ENCODE results near the gene TNF.
A peak's percentile ranks its signal among the peaks of the same experiment; 100 is the strongest.

TNF gene

GRCh38 chr6:31614684-31615578, 39.6 kb downstream of the TNF start, which contains the start of gene AIF1:
Gene AIF1, plus strand, starts transcription at chr6:31615234. Its CDS starts 96 bp downstream, at chr6:31615330.
- no peak for DNase-seq

GRCh38 chr6:31615748-31616147, 40.4 kb downstream of the TNF start:
- no peak for TF ChIP-seq POLR2A (IDR thresholded peaks at IDR 0.05; ENCODE audit: low read length)
- TF ChIP-seq GATA1 (IDR thresholded peaks at IDR 0.05; ENCODE audit: low read depth, low read length): no peak
- DNase-seq: no peak

More at GRCh38 chr6:31614684-31615578, 39.6 kb downstream of the TNF start, which contains the start of gene AIF1:
- TF ChIP-seq POLR2A (IDR thresholded peaks at IDR 0.05; ENCODE audit: low read length): no peak
- TF ChIP-seq GATA1 (IDR thresholded peaks at IDR 0.05; ENCODE audit: low read depth, low read length): no peak

- TF ChIP-seq GATA1 (IDR thresholded peaks at IDR 0.05; ENCODE audit: low read depth, low read length): no peak
- TF ChIP-seq POLR2A (IDR thresholded peaks at IDR 0.05; ENCODE audit: low read length): no peak
- DNase-seq: no peak
Observed at GRCh38 chr6:31617010-31617409, 41.6 kb downstream of the TNF start.

GRCh38 chr6:31619805-31620585, 44.6 kb downstream of the TNF start:
- no peak for TF ChIP-seq GATA1 (IDR thresholded peaks at IDR 0.05; ENCODE audit: low read depth, low read length)
- peak; percentile 98 for TF ChIP-seq POLR2A (IDR thresholded peaks at IDR 0.05; ENCODE audit: low read length)
- DNase-seq: peak; percentile 99 to 100

DNA sequence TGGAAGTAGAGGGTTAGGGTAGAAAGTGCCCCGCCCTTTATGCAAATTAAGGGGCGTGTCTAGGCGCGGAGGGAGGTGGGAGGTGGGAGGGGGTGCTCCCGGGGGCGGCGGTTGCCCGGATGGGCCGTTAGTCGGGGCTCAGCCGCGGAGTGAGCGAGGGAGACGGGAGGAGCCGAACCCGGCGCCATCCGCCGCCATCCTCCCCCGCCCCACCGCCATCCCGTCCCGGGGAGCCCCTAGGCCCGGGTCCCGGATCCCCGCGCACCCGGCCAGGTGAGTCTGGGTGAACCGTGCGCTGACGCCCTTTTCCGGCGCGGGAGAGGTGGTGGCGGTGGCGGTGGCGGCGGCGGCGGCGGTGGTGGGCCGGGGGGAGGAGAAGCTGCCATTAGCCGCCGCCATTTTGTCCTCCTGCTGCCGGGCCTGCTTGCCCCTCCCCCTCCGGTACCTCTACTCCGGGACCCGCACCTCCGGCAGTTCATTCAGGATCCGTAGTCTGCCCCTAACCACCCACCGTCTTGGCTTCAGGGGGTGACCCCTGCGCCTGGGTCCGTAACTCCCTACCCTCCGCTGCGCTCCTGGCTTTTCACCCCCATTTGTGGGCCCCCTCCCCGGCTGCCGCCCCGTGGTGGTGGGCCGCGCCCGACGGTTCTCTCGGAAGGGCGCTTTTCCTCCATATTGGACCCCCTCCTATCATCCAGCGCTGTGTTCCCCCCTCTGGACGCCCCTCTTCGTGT, 45.4 kb downstream of the TNF start, which contains the start of gene PRRC2A:
TSS of gene PRRC2A (plus strand) at position 130 of the 734 bp plus-strand sequence. CDS start 2,075 bp downstream, outside the sequence.
- DNase-seq: peak; percentile 92 to 93

DNA sequence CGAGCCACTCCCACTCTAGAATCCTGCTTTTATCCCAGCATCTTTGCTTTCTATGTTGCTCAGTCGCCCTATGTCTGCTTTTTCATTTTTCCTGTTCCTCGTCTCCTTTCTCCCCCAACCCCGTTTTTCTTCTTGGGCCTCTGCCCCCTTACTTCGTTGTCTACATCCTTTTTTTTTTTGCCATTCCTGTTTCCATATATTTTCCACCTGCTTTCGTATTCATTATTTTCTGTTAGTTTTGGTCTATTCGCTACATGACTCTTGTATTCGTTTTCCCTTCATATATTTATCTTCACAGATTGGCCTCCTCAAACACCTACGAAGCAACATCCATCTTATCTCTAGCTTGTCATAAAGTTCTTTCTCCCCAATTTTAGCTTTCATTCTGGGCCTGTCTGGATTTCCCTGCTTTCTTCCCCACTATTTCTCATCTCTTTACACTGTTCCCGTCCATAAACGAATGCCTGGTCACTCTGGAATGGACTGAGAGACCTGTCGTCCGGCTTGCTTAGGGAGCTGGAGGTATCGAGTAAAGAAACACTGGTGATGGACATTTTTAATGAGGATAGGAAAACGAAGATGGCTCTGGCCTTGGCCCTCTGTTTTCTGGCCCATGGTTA, 46.1 kb downstream of the TNF start:
- TF ChIP-seq POLR2A (IDR thresholded peaks at IDR 0.05; ENCODE audit: low read length) (no peak), GATA1 (IDR thresholded peaks at IDR 0.05; ENCODE audit: low read depth, low read length) (no peak)
- DNase-seq: peak; percentile 40 to 62

More for the DNA sequence above, 45.4 kb downstream of the TNF start, which contains the start of gene PRRC2A:
- TF ChIP-seq GATA1 (IDR thresholded peaks at IDR 0.05; ENCODE audit: low read depth, low read length) (no peak), POLR2A (IDR thresholded peaks at IDR 0.05; ENCODE audit: low read length) (no peak)

DNA sequence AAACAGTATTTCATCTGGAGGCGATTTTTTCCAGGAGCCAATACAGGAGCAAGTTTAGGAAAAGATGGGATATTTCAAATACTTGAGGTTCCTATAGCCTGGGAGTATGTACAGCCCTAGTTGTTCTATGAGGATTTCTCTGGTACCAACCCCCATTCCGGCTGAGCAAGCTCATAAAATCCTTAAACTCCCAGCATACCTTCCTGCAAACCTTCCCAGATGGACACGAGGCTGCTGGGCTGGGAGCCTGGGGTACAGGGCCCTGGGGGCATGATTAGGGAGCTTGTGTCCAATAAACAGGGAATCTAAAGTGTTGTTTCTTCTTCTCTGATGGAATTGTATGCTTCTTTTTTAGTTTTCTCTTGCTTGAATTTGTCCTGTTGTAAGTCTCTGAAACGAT, 46.6 kb downstream of the TNF start:
- TF ChIP-seq POLR2A (IDR thresholded peaks at IDR 0.05; ENCODE audit: low read length): no peak
- no peak for TF ChIP-seq GATA1 (IDR thresholded peaks at IDR 0.05; ENCODE audit: low read depth, low read length)
- peak in 1 of 2 experiments; percentile 35 for DNase-seq

GRCh38 chr6:31622684-31623091, 47.3 kb downstream of the TNF start:
- DNase-seq: no peak
- TF ChIP-seq POLR2A (IDR thresholded peaks at IDR 0.05; ENCODE audit: low read length): no peak
- no peak for TF ChIP-seq GATA1 (IDR thresholded peaks at IDR 0.05; ENCODE audit: low read depth, low read length)

DNA sequence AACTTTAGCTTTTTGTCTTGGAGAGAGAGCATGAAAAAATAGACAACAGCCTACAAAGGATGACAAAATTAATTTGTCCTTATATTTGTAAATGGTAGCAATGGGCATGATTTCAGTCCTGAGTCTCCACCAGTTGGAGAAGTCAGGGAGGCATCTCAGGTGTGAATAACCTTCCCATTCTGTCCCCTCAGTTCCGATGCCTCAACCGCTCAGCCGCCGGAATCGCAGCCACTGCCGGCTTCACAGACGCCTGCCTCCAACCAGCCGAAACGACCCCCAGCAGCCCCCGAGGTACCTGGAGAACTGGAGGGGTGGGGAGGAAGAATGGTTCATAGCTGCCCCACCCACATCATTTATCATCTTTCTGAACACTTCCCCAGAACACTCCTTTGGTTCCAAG, 48.7 kb downstream of the TNF start:
- no peak for DNase-seq
- no peak for TF ChIP-seq GATA1 (IDR thresholded peaks at IDR 0.05; ENCODE audit: low read depth, low read length)
- no peak for TF ChIP-seq POLR2A (IDR thresholded peaks at IDR 0.05; ENCODE audit: low read length)

DNA sequence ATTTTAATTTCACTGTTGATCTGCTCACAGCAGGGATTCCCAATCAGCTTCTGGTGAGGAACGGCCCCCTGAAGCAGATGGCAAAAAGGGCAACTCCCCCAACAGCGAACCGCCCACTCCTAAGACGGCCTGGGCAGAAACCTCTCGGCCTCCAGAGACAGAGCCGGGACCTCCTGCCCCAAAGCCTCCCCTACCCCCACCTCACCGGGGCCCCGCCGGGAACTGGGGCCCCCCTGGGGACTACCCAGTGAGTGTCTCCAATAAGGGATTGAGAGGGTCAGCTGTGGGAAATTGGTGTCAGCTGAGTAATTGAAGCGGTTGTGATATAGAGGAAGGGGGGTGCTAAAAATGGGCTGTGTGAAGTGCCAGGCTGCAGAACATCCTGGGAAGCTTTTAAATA, 51.6 kb downstream of the TNF start:
- no peak for TF ChIP-seq POLR2A (IDR thresholded peaks at IDR 0.05; ENCODE audit: low read length)
- TF ChIP-seq GATA1 (IDR thresholded peaks at IDR 0.05; ENCODE audit: low read depth, low read length): no peak
- DNase-seq: no peak

DNA sequence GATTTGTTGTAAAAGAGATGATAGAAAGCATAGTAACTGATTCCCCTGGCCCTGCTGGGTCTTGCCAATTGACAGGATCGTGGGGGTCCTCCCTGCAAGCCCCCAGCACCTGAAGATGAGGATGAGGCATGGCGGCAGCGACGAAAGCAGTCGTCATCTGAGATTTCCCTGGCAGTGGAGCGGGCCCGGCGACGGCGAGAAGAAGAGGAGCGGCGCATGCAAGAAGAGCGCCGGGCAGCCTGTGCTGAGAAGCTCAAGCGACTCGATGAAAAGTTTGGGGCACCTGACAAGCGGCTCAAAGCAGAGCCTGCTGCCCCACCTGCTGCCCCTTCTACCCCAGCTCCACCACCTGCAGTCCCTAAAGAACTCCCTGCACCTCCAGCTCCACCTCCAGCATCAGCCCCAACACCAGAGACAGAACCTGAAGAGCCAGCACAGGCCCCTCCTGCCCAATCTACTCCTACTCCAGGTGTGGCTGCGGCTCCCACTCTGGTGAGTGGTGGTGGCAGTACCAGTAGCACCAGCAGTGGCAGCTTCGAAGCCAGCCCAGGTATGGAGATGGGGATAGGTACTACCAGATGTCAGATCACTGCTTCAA, 52.4 kb downstream of the TNF start:
- no peak for TF ChIP-seq GATA1 (IDR thresholded peaks at IDR 0.05; ENCODE audit: low read depth, low read length)
- no peak for TF ChIP-seq POLR2A (IDR thresholded peaks at IDR 0.05; ENCODE audit: low read length)
- DNase-seq: no peak

Data from erythroblast (primary cell).